EL (cell line): ENCODE measurements around the gene COL5A1.

Experiments used
- DNase-seq: peaks from one replicate; pipeline ENCODE4 v3.0.0-alpha.2; 2016

Gene COL5A1

DNA sequence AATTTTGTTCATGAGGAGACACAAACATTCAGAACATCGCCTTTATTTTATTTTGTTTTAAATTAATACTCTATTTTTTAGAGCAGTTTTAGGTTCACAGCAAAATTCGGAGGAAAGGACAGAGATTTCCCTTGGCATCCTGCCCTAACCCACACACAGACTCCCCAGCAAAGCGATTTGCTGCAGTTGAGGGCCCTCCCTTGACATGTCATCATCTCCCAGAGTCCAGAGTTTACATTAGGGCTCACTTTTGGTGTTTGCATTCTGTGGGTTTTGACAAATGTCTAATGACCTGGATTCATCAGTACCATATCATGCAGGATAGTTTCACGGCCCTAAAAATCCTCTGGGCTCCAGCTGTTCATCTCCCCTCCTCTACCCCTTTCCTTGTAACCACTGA is 33.6 kb upstream of the COL5A1 start:
- DNase-seq: peak; percentile 52

DNA sequence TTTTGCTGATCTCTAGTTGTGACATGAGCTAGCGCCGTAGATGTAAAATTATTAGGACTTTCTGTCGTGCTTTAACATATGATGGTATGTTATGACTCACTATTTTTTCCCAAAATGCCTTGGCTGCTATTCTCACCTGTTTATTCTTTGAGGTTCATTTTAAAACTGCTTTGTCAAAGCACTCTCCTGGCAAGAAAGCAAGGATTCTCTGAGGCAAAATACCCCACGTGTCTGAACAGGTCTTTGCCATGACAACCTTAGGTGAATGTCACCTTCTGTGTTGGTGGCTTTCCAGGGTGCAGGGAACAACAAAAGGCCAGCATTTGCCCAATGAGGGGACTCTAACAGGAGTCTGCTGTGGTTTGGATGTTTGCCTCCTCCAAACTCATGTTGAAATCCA is 30.6 kb upstream of the COL5A1 start:
- no peak for DNase-seq

DNA sequence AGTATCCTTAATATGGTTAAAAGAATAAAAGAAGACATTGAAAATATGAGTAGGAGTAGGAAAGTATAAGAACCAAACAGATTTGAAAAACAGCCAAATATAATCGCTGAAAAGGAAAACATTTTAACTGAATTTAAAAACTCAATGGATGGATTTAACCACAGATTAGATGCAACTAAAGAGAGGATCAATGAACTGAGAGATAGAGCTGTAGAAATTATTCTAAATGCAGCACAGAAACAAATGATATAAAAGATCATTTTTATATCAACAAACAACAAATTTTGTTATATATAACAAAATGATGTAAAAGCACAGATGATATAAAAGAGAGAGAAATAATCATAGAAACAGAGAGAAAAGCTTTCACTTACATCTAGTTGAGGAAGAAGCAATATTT is 29.3 kb upstream of the COL5A1 start:
- DNase-seq: no peak

DNA sequence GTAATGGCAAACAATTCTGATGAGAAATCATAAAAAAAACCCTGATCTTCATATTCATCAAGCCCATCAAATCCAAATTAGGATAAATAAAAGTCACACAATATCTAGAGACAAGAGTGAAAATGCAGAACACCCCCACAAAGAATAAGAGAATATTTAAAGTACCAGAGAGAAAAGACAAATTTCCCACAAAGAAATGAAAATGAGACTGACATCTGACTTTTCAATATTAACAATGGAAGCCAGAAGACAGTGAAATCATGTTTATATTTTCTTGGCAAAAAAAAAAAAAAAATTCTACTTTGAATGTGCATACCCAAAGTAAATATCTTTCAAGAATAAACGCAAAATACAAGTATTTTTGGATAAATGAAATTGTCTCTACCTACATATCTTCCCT is 28.9 kb upstream of the COL5A1 start:
- no peak for DNase-seq

DNA sequence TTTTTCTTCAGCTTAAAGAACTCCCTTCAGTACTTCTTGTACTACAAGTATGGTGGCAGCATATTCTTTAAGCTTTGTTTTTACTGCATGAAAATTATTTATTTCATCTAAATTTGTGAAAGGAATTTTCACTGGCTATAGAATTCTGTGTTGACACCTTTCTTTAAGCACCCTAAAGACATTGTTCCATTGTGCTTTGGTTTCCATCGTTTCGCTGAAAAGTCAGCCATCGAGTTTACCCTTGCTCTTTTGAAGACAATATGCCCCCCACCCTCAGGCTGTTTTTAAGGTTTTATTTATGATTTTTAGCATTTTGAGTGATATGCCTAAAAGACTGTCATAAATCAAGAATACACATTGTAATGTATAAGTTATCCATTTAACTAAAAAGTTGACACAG is 27.3 kb upstream of the COL5A1 start:
- DNase-seq: no peak

DNA sequence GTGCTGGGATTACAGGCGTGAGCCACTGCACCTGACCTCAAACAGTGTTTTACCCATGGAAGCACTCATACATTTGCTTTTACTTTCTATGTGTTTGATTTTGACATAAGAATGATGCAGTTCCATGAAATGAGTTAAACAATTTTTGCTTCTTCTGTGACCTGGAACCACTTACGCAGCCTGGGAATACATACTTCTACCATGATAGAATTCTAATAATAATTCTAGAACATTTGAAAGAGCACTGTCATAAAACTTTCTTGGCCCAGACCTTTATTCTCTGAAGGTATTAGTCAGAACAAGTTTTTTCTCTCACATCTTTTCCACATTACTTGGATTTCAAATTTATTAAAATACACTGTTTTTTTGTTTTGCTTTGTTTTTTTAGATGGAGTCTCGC is 25.3 kb upstream of the COL5A1 start:
- DNase-seq: no peak

DNA sequence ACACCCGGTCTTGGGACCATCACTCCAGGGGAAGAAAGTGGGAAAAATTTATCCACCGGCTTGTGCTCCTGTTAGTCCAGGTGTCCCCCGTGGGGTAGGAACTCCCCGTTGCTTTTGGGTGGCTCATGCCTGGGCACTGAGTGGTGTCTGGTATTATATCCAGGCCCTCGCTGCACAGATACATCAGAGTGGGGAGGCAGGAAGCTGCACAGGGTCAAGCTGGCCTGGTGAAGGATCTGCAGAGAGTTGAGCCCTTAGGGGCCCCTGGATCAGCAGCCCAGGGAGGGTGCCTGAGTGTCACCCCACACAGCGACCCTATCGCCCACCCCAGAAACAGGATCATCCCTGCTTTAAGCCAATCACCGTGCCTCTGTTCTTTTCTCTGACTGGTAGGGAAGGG is 24.4 kb upstream of the COL5A1 start:
- no peak for DNase-seq

DNA sequence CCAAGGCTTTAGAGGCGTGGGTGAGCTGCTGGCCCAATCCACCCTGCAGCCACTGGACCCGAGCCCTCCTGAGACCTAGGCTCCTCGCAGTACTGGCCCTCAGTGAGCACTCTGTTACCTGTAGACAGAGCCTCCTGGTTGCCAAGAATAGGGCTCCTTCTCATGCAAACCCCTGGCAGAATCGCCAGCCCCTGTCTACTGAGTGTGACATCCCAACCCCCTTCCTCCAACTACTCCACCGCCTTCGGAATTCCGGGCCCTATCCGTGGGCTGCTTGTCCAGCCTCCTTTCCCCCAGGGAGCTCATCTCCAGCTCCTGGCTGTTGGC is 23.8 kb upstream of the COL5A1 start:
- no peak for DNase-seq

DNA sequence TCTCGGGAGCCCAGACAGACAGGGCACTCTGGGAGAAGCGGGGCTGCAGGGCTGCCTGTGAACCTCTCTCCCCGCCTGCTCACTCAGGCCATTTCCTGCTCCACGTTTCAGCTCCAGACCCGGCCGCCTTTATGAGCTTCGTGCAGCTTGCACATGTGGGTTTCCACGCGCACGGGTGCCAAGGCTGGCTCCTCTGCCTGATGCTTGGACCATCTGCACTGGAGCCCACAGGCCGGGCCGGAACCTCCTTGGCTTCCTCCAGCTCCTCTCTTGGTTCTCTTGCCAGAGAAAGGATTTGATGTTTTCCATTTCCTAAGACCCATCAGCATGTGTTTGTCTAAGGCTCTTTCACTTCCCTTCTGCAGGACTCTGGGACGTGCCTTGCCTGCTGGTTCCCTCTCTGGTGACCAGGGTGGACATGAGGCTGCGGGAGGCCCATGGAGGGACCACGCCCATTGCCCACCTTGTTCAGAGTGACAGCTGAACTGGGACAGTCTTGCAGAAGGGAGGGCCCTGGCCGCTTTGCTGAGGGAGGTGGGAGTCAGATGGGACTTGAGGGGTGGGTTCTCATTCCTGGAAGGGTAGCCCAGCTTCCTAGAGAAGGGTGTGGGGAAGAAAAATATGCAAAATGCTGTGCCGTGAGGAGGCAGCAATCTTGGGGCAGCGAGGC is 23.3 kb upstream of the COL5A1 start:
- DNase-seq: no peak

DNA sequence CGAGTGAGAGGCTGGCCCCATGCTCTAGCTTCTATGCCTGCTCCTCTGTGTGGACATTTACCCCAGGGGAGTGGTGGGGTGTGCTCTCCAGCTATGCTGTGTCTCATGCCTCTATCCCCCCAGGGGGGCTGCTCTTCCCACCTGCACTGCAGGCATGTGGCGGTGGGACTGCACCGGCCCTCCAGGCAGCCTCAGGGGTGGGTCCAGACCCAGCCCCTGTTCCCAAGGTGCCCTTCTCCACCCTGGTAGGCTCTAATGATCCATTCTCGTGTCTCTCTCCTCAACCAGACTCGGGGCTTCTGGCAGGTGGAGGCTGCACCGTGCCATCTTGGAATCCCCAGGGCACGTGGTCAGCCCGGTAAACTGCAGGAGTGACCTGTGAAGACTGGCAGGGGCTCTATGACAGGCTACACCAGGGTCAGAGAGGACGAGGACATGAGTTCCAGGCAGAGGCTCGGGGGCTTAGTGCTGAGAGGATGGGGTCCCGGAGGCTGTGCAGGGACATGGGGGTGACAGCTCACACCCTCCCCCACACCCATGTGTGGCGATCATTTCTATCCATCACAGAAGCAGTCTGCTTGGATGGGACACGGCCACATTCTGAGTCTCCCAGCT is 22.7 kb upstream of the COL5A1 start:
- no peak for DNase-seq

DNA sequence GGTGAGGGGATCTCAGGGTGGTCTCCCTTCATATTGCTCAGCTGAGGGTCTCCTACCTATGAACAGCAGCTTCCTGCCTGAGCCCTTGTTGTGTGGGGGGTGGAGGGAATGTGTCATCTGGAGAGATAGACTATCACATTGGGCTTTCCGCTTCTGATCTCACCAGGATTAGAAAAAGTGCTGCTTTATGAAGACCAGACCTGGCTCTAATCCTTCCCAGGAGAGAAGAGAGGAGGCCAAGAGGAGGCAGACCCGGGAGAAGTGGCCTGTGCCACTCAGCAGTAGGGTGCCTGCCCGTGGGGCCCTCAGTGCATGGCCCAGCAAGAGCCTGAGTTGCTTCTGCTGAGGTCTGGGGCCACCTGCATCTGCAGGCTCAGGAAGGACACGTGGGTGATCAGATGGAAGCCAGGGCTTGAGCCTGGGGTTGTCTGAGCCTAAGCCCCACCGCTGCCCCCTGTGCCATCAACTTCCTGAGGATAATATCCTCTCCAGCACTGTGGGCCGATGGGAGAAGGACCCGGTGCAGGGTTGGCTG is 22.1 kb upstream of the COL5A1 start:
- DNase-seq: no peak

DNA sequence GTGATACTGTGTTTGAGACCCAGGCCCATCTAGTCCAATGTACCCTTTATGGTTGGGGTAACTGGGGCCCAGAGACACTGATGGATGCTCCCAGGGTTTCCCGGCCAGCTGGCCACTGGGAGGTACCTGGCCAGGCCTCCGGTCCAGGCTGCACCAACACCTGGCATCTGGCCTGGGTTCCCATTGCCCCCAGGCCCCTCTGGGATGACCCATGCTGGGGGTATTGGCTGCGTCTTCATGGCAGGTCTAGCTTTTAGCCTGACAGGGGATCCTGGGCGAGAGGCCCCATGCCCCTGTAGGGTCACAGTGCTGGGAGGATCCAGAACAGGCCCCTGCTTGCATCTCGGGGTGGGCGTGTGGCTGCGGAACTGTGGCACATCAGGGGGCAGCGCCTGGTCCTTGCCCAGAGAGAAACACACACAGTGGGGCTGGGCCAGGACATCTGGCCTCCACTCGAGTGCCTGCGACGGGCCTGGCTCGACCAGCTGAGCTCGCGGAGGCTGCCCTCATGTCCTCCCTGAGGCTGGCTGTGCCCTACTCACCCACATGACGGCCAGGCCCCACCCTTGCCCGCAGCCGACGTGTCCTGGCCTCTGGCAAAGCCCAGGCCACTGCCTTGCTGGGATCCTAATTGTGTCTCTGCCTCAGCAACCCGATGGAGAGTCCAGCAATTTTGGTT is 21.5 kb upstream of the COL5A1 start:
- DNase-seq: no peak

DNA sequence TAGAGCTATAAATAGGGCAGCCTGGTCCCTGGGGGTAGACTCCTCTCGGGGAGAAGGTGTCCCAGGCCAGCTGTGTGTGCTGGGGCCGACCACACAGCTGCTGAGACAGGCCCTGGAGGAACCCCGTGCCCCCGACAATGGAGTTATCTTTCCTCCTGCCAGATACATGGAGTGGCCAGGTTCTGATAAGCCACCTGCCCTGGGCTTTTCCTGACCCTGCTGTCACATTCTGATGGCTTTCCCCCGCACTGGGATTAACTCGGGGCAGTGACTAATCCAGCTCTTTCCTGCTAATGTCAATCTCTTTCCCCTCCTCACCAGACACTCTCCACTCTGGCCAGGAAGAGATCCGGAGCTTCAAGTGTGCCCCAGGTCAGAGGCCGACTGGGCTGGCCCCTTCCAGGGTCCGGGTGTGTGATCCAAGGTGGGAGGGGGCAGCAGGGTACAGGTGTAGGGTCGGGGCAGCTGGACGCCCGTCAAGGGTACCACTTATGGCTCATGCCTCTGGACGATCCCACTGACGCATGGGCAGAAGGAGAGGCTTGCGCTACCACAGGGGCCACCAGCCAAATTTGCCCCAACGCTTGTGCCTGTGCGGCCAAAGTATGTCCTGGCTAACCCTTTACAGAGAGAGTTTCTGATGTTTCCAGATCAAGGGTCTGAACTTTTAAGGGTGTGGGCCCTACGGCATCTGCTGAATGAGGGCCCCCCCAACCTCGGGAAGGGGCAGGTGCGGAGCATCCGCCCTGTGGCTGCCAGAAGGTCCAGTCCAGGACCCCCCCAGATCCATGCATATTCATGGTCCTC is 20.6 kb upstream of the COL5A1 start:
- no peak for DNase-seq

DNA sequence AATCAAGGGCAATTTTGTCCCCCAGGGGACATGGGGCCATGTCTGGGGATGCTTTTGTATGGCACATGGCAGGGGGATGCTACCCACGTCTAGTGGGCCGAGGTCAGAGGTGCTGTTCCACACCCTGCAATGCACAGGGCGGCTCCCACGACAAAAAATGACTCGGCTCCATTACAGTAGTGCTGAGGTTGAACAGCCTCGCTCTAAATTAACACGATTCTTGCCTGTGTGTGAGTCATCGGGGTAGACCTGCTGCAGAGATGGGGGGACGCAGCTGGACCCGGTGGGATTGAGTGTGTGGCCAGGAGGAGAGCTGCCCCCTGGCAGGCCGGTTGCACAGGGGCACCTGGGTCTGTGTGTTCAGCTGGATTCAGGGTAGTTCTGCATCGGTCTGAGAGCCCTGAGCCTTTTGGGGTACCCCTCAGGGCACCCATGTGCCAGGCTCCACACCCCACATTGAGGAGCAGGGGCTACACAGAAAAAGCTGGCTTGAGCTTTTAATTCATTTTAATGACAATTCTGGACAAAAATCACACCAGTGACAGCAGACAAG is 20.0 kb upstream of the COL5A1 start:
- no peak for DNase-seq

DNA sequence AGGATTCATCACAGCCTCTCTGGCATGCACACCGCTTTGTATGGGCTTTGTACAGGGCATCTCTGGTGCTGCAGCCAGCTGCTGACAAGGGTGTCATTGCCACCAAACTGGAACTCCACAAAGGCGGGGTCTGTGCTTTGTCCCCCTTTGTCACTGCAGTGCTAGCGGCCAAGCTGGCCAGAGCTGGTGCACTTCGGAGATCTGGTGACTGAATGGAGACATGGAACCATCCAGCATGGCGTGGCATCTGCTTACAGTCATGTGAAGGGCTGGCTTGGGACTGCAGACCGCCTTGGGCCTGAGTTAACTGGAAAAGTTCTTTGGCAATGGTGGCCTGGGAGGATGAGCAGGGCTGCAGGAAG is 18.7 kb upstream of the COL5A1 start:
- no peak for DNase-seq

DNA sequence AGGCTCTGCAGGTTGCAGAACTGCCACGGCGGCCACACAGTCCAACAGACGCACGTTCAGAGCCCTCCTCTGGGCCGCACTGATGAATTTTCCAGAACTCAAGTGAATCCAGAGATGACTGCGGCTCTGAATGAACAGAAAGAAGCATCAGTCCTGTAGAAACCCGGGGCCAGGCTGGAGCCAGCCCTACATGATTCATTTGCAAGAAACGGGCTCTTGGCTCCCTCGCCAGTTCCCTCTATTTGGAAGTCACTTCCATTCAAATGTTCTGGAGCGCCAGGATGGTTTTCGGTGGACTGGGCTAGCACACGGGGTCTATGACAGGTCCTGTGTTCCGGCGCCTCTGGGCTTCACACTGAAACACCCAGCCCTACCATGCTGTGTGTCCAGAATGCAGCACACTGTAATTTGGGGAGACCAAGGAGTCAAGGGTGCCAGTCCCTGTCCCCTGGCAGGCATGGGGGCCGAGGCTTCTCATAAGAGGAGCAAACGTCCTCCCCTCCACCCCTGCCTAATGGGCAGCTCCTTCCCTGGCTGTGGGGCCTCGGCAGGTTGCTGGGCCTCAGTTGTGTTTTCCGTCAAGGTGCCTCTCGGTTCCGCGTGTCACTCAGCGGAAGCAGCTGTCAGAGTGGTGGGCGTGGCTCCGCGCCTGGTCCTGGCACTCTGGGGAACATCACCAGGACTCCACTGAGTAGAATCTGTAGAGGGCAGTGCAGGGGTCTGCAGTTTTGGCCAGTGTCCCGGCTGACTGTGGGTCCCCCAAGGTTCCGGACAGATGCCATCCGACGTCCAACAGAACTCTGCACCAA is 18.1 kb upstream of the COL5A1 start:
- DNase-seq: no peak

DNA sequence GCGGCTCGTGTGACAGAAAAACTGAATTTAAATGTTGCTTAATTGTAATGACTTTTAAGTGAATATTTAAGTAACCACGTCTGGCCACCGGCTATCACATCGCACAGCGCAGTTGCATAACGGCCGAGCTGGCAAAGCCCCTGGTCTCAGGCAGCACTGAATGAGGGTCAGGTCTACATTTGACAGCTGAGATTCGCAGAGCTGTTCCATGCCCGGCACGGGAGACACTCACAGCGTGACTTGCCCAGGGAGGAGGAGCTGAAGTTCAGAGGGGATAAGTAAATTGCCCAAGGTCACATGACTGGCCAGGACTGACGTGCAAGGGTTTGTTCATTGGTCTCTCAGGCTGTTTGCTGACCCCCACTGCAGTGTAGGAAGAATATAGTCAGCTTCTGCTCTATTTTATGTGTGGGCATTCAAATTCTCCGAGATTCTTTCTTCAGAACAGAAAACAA is 17.4 kb upstream of the COL5A1 start:
- DNase-seq: peak; percentile 29

DNA sequence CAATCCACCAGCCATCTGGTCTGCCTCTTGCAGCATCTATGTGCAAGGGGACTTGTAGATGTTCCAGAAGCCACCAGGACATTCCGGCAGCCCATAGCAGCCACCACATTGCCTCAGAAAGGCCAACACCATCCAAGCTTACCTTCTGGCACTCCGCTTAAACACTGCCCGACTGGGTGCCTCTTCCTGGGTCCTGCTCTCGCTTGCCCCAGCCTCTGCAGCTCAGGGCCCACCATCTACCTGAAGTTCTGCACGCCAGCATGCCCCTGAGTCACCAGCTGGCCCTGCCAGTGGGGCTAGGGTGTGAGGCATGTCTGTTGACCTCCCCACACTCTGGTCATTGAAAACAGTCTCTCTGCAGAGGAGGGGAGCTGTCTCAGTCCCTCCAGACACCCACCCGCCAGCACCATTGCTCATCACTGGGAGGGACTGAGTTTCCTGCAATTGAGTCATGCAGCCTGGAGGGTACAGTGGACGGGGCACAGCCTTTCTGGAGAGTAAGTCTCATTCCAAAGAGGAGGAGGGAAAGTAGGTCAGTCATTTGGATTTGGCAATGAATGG is 16.9 kb upstream of the COL5A1 start:
- peak; percentile 96 for DNase-seq

DNA sequence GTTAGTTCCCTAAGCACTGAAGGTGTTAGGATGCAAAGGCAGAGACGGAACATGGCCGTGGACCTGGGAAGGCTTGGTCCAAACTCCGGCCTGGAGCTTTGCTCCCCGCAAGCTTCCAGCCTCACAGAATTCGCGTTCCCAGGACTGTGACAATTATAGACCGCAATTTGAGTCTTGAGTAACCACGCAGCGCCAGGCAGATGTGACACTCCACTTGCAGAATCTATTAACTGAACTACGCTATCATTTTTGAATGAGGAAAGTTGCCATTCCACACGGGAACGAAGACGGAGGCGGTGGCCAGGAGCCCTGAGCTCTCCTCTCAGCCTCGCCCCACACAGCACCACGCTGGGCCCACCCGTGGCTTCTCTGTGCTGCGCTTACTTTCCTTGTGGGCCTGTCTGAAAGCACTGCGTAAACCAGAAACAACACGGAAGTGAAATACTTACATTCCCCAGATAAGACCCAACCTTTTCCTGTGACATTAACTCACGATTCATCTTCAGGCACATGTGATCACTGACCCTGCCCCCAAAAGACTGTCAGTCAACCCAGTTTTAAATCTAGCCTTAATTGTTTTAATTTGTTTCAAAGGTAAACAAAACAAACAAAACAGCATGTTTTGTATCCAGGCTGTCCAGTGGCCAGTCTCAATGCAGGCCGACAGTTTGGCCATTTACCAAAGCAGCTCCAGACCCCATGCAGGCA is 16.1 kb upstream of the COL5A1 start:
- DNase-seq: peak; percentile 40

DNA sequence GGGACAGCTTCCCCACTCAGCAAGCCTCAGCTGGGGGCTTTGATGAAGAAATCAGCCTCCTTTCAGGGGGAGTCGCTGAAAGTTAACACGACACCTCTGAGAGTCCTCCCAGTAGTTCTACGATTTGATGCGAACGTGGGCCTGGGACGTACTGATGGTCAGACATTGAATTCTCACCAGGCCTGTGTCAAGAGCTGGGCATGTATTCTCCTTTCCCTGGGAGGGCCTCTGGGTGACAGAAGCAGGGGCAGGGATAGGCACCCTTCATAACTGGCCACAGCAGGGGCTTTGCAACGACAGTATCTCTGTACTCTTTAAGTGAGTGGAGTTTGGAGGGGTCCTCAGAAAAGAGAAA is 15.6 kb upstream of the COL5A1 start:
- DNase-seq: no peak
